Natural killer cell (primary cell): Measurements from ENCODE around the gene MIEF1. TPM values are rescaled to one million over a fixed set of nuclear protein-coding genes. Genes with fewer than 3 reads are reported as not detected.

Experiments
- ATAC-seq, 3 donors: fragments of 150-1000 bp in 2 of 3; fragments of 200-7000 bp in 1 of 3; cut with Tn5 transposase; 1 replicate in 1 of 3; 2 replicates in 2 of 3; pipeline ENCODE4 v1.10.0; 2021; ENCODE audit warnings: mild to moderate bottlenecking in 2 of 3, moderate library complexity in 2 of 3
- DNase-seq, 2 donors: peaks; one replicate each; pipeline versions ENCODE4 v3.0.0 to v3.0.0-alpha.2; 2013 to 2021; ENCODE audit warnings: mixed read lengths in 1 of 2
- H3K27ac ChIP-seq: one replicate; pipeline ENCODE4 v1.5.1; 2013; ENCODE audit warnings: mild to moderate bottlenecking, low read length
- H3K27me3 ChIP-seq: one replicate; pipeline ENCODE4 v1.6.1; 2013; ENCODE audit warnings: low read length; ENCODE audit not compliant: control insufficient read depth, insufficient read depth
- H3K36me3 ChIP-seq: one replicate; pipeline ENCODE4 v1.6.1; 2013; ENCODE audit warnings: low read length; ENCODE audit not compliant: control insufficient read depth, insufficient read depth
- H3K4me1 ChIP-seq: one replicate; pipeline ENCODE4 v1.6.1; 2013; ENCODE audit warnings: low read length; ENCODE audit not compliant: control insufficient read depth, insufficient read depth
- H3K4me3 ChIP-seq: one replicate; pipeline ENCODE4 v1.5.1; 2013; ENCODE audit warnings: low read length
- H3K9me3 ChIP-seq: one replicate; pipeline ENCODE4 v1.6.1; 2013; ENCODE audit warnings: low read length; ENCODE audit not compliant: control insufficient read depth, insufficient read depth
- H3K27ac Mint-ChIP-seq, 2 donors: one replicate each; pipeline ENCODE4 v1.8.0; 2022; ENCODE audit warnings: mild to moderate bottlenecking in 2 of 2, mixed read lengths in 2 of 2, moderate library complexity in 1 of 2
- H3K27me3 Mint-ChIP-seq, 2 donors: one replicate each; pipeline ENCODE4 v1.8.0; 2022; ENCODE audit warnings: low read depth in 2 of 2, mixed read lengths in 2 of 2
- H3K36me3 Mint-ChIP-seq: one replicate; pipeline ENCODE4 v1.8.0; 2022; ENCODE audit warnings: mixed read lengths
- H3K4me1 Mint-ChIP-seq, 2 donors: one replicate each; pipeline ENCODE4 v1.8.0; 2022; ENCODE audit warnings: mixed read lengths in 2 of 2
- H3K4me3 Mint-ChIP-seq: one replicate; pipeline ENCODE4 v1.8.0; 2022; ENCODE audit warnings: mild to moderate bottlenecking, moderate library complexity, mixed read lengths
- H3K9me3 Mint-ChIP-seq, 2 donors: one replicate each; pipeline ENCODE4 v1.8.0; 2022; ENCODE audit warnings: mixed read lengths in 2 of 2
- WGBS: methylation state at CpG from one replicate; pipeline ENCODE4 v1.1.7; 2013; ENCODE audit warnings: missing lambda C conversion rate; ENCODE audit not compliant: insufficient coverage; 5-methylcytosine and 5-hydroxymethylcytosine counted together
- intact Hi-C: fragments of 100-400 bp; cut with micrococcal nuclease; formaldehyde crosslinking; loops from one replicate; pipeline ENCODE4 v1.14.2; 2022
- total RNA-seq, 4 donors: library from RNA; stranded (reverse); fragments of 120-200 nt in 1 of 4; gene quantifications; one replicate each; pipeline versions ENCODE4 v1.2.3 to v1.2.4, GENCODE V29; 2013 to 2022
- TF ChIP-seq, protein P1 (sequence below): fragments of 200-600 bp; IDR thresholded peaks from one replicate; pipeline ENCODE4 v1.8.0; 2022; ENCODE audit warnings: antibody characterized with exemption

The MIEF1 gene
- total RNA-seq, 3 donors from 2014 or later (not counting 1 experiment from before 2014, with no cell fraction given) = 16.1 to 27.6 (median 25.1) TPM

GRCh38 chr22:39454385-39454871 lies 47.7 kb upstream of the MIEF1 start:
- Histone ChIP-seq H3K36me3 (no peaks in the 10 kb centered on the region), H3K27me3 (peaks cover 18% of the 10 kb centered on the region), H3K9me3 (no peaks in the 10 kb centered on the region), H3K4me1 (peaks cover 22% of the 10 kb centered on the region), H3K4me3 (no peak overlapping the region), H3K27ac (no peak overlapping the region)
- intact Hi-C loops = no loop called here
- peaks cover 16 to 25% of the 10 kb centered on the region in 2 donors for H3K4me1 Mint-ChIP-seq
- TF ChIP-seq, protein P1, sequence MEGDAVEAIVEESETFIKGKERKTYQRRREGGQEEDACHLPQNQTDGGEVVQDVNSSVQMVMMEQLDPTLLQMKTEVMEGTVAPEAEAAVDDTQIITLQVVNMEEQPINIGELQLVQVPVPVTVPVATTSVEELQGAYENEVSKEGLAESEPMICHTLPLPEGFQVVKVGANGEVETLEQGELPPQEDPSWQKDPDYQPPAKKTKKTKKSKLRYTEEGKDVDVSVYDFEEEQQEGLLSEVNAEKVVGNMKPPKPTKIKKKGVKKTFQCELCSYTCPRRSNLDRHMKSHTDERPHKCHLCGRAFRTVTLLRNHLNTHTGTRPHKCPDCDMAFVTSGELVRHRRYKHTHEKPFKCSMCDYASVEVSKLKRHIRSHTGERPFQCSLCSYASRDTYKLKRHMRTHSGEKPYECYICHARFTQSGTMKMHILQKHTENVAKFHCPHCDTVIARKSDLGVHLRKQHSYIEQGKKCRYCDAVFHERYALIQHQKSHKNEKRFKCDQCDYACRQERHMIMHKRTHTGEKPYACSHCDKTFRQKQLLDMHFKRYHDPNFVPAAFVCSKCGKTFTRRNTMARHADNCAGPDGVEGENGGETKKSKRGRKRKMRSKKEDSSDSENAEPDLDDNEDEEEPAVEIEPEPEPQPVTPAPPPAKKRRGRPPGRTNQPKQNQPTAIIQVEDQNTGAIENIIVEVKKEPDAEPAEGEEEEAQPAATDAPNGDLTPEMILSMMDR = no peak
- H3K9me3 Mint-ChIP-seq = no peaks in the 10 kb centered on the region
- H3K36me3 Mint-ChIP-seq = peaks cover 6% of the 10 kb centered on the region
- DNase-seq = no peak
- H3K27ac Mint-ChIP-seq = no peak overlapping the region
- H3K27me3 Mint-ChIP-seq = peaks cover 31 to 38% of the 10 kb centered on the region in 2 donors
- peak in 1 of 3 donors; percentile 70 for ATAC-seq
- no peak overlapping the region for H3K4me3 Mint-ChIP-seq
- 70% methylated on average over 7 of the region's 7 CpGs for WGBS

DNA sequence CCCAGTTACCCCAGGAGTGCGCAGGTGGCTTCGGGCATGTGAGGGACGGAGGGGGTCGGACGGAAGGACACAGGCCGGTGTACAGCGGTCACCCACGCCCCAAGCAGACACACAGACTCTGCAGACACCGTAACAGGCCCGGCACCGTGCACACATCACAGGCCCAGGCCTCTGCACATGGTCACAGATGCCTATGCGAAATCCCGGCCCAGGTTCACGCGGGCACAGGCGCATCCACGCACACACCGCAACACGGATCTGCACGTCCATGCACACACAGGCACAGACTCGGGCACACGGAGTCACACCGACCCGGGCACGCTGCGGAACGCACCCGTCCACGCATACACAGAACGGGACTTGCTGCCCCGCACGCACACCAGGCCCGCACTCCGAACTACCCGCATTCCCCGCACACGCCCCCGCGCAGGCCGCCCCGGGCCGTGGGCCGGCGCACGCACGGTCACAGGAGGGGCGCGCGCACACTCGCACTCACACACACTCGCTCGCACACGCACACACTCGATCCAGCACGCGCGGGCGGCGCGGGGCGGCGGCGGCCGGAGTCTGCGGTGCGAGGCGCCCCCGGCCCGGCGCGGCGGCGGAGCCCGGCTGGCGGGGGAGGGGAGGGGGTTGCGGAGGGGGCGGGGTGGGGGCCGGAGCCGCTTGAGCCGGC lies 45.4 kb upstream of the MIEF1 start, which contains the start of gene MGAT3:
Gene MGAT3, plus strand, starts transcription at position 491 of the 676 bp plus-strand sequence. CDS start 30,336 bp downstream, outside the sequence.
- Mint-ChIP-seq H3K9me3 (no peaks in the 10 kb centered on the region), H3K36me3 (peaks cover 6% of the 10 kb centered on the region), H3K27ac (no peak within 1 kb of the TSS), H3K27me3 (peaks cover 41 to 48% of the 10 kb centered on the region in 2 donors), H3K4me3 (peak within 1 kb of the TSS; percentile 70), H3K4me1 (peaks cover 16 to 25% of the 10 kb centered on the region in 2 donors)
- 62% methylated on average over 58 of the region's 80 CpGs for WGBS
- H3K4me1 ChIP-seq = peaks cover 12% of the 10 kb centered on the region
- intact Hi-C loops = no loop called here
- TF ChIP-seq, protein P1 = no peak
- H3K27ac ChIP-seq = no peak within 1 kb of the TSS
- H3K9me3 ChIP-seq = no peaks in the 10 kb centered on the region
- H3K36me3 ChIP-seq = no peaks in the 10 kb centered on the region
- H3K27me3 ChIP-seq = peaks cover 18% of the 10 kb centered on the region
- H3K4me3 ChIP-seq = no peak within 1 kb of the TSS
- no peak for ATAC-seq
- DNase-seq = no peak

- peaks cover 6% of the 10 kb centered on the region for H3K36me3 Mint-ChIP-seq
- under 1% methylated on average over 63 of the region's 63 CpGs for WGBS
- Histone ChIP-seq H3K27ac (no peak overlapping the region), H3K9me3 (no peaks in the 10 kb centered on the region), H3K4me3 (no peak overlapping the region), H3K27me3 (peaks cover 18% of the 10 kb centered on the region), H3K4me1 (peaks cover 12% of the 10 kb centered on the region), H3K36me3 (no peaks in the 10 kb centered on the region)
- H3K27ac Mint-ChIP-seq = no peak overlapping the region
- H3K27me3 Mint-ChIP-seq = peaks cover 41 to 50% of the 10 kb centered on the region in 2 donors
- intact Hi-C loops = no loop called here
- no peaks in the 10 kb centered on the region for H3K9me3 Mint-ChIP-seq
- peaks cover 13 to 20% of the 10 kb centered on the region in 2 donors for H3K4me1 Mint-ChIP-seq
- TF ChIP-seq, protein P1 = no peak
- H3K4me3 Mint-ChIP-seq = no peak overlapping the region
- ATAC-seq (peak in 1 of 3 donors; percentile 39), DNase-seq (no peak)
Measured at GRCh38 chr22:39457198-39457555, 44.9 kb upstream of the MIEF1 start.
